OCI-LY3 (cell line): ENCODE results near the gene PSMD11.

Source experiments
- EZH2phosphoT487 ChIP-seq: fragments of 200-600 bp; shearing (Covaris generic); IDR thresholded peaks from 2 replicates; pipeline ENCODE4 v1.6.1; 2018; ENCODE audit warnings: antibody characterized with exemption, mixed run types, low read depth
- TF ChIP-seq, protein P1 (sequence below): fragments of 200-600, 300-600 bp; sonication (generic); IDR thresholded peaks from 2 replicates; pipeline ENCODE4 v1.5.1; 2014; ENCODE audit warnings: antibody characterized with exemption, low read length, low read depth

DNA sequence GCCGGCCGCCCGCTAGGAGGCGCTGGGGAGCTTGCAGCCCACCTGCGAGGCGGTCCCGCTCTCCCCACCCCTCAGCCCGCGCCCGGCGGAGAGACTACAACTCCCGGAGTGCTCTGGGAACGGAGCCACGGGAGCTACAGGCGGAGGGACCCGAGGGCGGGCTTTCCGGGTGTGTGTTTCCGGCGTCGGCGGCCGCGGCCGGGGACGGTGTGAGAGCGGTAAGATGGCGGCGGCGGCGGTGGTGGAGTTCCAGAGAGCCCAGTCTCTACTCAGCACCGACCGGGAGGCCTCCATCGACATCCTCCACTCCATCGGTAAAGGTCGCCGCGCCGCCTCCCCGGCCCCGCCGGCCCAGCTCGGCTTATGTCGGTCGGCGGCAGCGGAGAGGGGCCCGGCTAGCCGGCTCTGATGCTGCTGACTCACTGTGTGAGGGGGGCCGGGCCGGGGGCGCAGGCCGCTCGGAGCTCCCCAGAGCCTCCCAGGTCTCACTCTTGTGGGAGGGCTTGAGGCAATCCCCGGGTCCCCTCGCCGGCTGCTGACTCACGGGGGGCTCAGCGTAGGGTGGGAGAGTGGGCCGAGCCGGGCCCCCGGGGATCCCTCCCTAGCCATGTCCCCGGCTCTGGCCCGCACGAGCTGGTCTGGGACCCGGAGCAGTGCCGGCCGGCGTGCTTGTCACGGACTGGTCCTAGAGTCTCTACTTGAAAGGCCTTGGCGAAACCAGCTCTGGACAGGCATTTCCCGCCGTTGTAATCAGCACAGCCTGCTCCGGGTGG is at the start of gene PSMD11:
- TF ChIP-seq, protein P1, sequence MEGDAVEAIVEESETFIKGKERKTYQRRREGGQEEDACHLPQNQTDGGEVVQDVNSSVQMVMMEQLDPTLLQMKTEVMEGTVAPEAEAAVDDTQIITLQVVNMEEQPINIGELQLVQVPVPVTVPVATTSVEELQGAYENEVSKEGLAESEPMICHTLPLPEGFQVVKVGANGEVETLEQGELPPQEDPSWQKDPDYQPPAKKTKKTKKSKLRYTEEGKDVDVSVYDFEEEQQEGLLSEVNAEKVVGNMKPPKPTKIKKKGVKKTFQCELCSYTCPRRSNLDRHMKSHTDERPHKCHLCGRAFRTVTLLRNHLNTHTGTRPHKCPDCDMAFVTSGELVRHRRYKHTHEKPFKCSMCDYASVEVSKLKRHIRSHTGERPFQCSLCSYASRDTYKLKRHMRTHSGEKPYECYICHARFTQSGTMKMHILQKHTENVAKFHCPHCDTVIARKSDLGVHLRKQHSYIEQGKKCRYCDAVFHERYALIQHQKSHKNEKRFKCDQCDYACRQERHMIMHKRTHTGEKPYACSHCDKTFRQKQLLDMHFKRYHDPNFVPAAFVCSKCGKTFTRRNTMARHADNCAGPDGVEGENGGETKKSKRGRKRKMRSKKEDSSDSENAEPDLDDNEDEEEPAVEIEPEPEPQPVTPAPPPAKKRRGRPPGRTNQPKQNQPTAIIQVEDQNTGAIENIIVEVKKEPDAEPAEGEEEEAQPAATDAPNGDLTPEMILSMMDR, result no peak
- TF ChIP-seq EZH2phosphoT487, result no peak
